GM23248 (cell line): ENCODE data around the gene CLCN1.

ENCODE experiments used
- EZH2 ChIP-seq: fragments of 200-600 bp; sonication (generic); IDR thresholded peaks from 2 replicates; pipeline ENCODE4 v1.6.1; 2018; ENCODE audit warnings: antibody characterized with exemption, mild to moderate bottlenecking; ENCODE audit not compliant: insufficient read depth, poor library complexity, severe bottlenecking
- EZH2phosphoT487 ChIP-seq: fragments of 200-600 bp; sonication (generic); IDR thresholded peaks from 2 replicates; pipeline ENCODE4 v1.6.1; 2018; ENCODE audit warnings: antibody characterized with exemption, moderate library complexity, mild to moderate bottlenecking, low read depth; ENCODE audit not compliant: insufficient read depth

DNA sequence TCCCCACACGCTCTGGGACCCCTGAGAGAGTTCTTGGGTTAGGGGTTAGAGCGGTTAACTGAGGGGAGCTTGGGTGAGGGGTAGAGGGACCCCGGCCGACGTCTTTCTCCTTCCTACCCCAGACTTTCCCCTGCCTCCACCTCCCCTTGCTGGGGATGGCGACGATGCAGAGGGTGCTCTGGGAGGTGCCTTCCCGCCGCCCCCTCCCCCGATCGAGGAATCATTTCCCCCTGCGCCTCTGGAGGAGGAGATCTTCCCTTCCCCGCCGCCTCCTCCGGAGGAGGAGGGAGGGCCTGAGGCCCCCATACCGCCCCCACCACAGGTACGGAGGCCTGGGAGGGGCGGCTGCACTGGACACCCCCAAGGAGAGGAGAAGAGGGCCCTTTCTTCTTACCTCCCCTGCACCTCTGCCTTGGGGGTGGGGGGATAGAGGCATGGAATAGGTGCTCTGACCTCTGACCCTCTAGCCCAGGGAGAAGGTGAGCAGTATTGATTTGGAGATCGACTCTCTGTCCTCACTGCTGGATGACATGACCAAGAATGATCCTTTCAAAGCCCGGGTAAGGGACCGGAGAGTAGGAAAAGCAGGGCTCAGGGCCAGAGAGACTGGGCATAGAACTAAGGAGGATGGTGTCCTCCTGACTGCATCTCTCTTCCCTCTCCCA, 66.3 kb downstream of the CLCN1 start:
- TF ChIP-seq EZH2 (no peak), EZH2phosphoT487 (no peak)
